ENCODE data around the gene SSC5D. TPM values are rescaled to one million over a fixed set of nuclear protein-coding genes. Genes with fewer than 3 reads are reported as not detected.

Gene SSC5D
- total and polyA plus RNA-seq, 2 experiments from 2014 or later = 0.23 to 0.69 TPM

GRCh38 chr19:55544014-55544413 is 55.8 kb downstream of the SSC5D start (continued):
- no peak for TF ChIP-seq ZNF462 (CRISPR knock-in tag; IDR thresholded peaks at IDR 0.05)
- no peak for TF ChIP-seq POLR2AphosphoS5 (IDR thresholded peaks at IDR 0.05; ENCODE audit: low read depth)
- TF ChIP-seq ZNF114 (CRISPR knock-in tag; IDR thresholded peaks at IDR 0.05) = no peak
- no peak for TF ChIP-seq CTCF (conservative IDR thresholded peaks at IDR 0.05; ENCODE audit: low read depth in 2 of 2)
- TF ChIP-seq JUNB (IDR thresholded peaks at IDR 0.05; ENCODE audit: unreplicated experiment) = no peak
- no peak for TF ChIP-seq CREB1 (CRISPR knock-in tag; IDR thresholded peaks at IDR 0.05; ENCODE audit: low read depth)

GRCh38 chr19:55544776-55545439 is 56.7 kb downstream of the SSC5D start:
- Histone ChIP-seq H3K4me2 (no peak overlapping the region), H3K4me1 (ENCODE audit: insufficient read depth) (no peaks in the 10 kb centered on the region), H3K9me2 (ENCODE audit: insufficient read depth) (peaks cover 5% of the 10 kb centered on the region; the same call in 1 of the 2 replicates), H3K4me3 (no peak overlapping the region), H2AFZ (peak overlapping the region; percentile 43; the same call in 1 of the 2 replicates), H3F3A (replicated peaks; ENCODE audit: low read depth) (no peaks in the 10 kb centered on the region), H3K27me3 (ENCODE audit: insufficient read depth) (no peaks in the 10 kb centered on the region), H3K36me3 (ENCODE audit: insufficient read depth) (no peaks in the 10 kb centered on the region), H3K79me2 (replicated peaks; ENCODE audit: insufficient read depth) (no peaks in the 10 kb centered on the region), H4K20me1 (replicated peaks; ENCODE audit: insufficient read depth) (no peaks in the 10 kb centered on the region), H3K27ac (ENCODE audit: low read depth) (no peak overlapping the region)
- no peak overlapping the region for H3K27ac Mint-ChIP-seq
- H3K27me3 Mint-ChIP-seq (ENCODE audit: insufficient read depth, low read depth, poor library complexity) = peaks cover 13% of the 10 kb centered on the region
- TF ChIP-seq STAT1 (IDR thresholded peaks at IDR 0.05; ENCODE audit: unreplicated experiment) = no peak
- no peak overlapping the region for H3K4me3 Mint-ChIP-seq
- no peak for ATAC-seq
- no peak for DNase-seq (ENCODE audit: low spot score)
- H3K9me3 Mint-ChIP-seq = peaks cover 6% of the 10 kb centered on the region
- H3K36me3 Mint-ChIP-seq (ENCODE audit: low read depth) = no peaks in the 10 kb centered on the region; the same call in 2 of the 3 replicates
- H3K4me1 Mint-ChIP-seq = peaks cover 25% of the 10 kb centered on the region
